Smooth muscle cell (in vitro differentiated cells): ENCODE measurements around the gene SRPK2. TPM values are rescaled to one million over a fixed set of nuclear protein-coding genes. Genes with fewer than 3 reads are reported as not detected.

Source experiments
- DNase-seq: peaks from one replicate; lab custom pipeline; 2025; ENCODE audit not compliant: unreplicated experiment; lab: John Stamatoyannopoulos, UW
- H2AFZ ChIP-seq: fragments of 200-600 bp; sonication (generic); 2 replicates; pipeline ENCODE4 v1.6.0; 2016; ENCODE audit warnings: antibody characterized with exemption, low read depth, mild to moderate bottlenecking
- H3F3A ChIP-seq: fragments of 200-600 bp; sonication (generic); 2 replicates; pipeline ENCODE4 v1.6.0; 2017; ENCODE audit warnings: antibody characterized with exemption, low read depth
- H3K27ac ChIP-seq: fragments of 200-600 bp; sonication (generic); 2 replicates; pipeline ENCODE4 v1.5.1; 2016; ENCODE audit warnings: low read depth, mild to moderate bottlenecking
- H3K27me3 ChIP-seq: fragments of 200-600 bp; sonication (generic); 2 replicates; pipeline ENCODE4 v1.6.1; 2016; ENCODE audit warnings: low read depth, mild to moderate bottlenecking
- H3K36me3 ChIP-seq: fragments of 200-600 bp; sonication (generic); 2 replicates; pipeline ENCODE4 v1.5.1; 2016; ENCODE audit warnings: low read depth
- H3K4me1 ChIP-seq: fragments of 200-600 bp; sonication (generic); 2 replicates; pipeline ENCODE4 v1.5.1; 2016; ENCODE audit warnings: low read depth
- H3K4me2 ChIP-seq: fragments of 200-600 bp; sonication (generic); 2 replicates; pipeline ENCODE4 v1.6.0; 2016; ENCODE audit warnings: mild to moderate bottlenecking
- H3K4me3 ChIP-seq: fragments of 200-600 bp; sonication (generic); 2 replicates; pipeline ENCODE4 v1.5.1; 2016; ENCODE audit warnings: mild to moderate bottlenecking
- H3K79me2 ChIP-seq: fragments of 200-600 bp; sonication (generic); 2 replicates; pipeline ENCODE4 v1.6.0; 2016; ENCODE audit warnings: low read depth, mild to moderate bottlenecking
- H3K9ac ChIP-seq: fragments of 200-600 bp; sonication (generic); 2 replicates; pipeline ENCODE4 v1.6.0; 2016; ENCODE audit warnings: low read depth
- H3K9me3 ChIP-seq: fragments of 200-600 bp; sonication (generic); replicated peaks from 2 replicates; pipeline ENCODE4 v1.5.1; 2016; ENCODE audit warnings: low read depth
- H4K20me1 ChIP-seq: fragments of 200-600 bp; sonication (generic); 2 replicates; pipeline ENCODE4 v1.6.0; 2016; ENCODE audit warnings: low read depth
- WGBS: methylation state at CpG from one replicate; pipeline ENCODE4 v1.1.7; 2016; ENCODE audit warnings: low lambda C conversion rate; 5-methylcytosine and 5-hydroxymethylcytosine counted together
- polyA plus RNA-seq: library from polyadenylated mRNA; unstranded; fragments of >200 nt; fragmentation: Nextera tagmentation; extraction: Ambion mirVana; gene quantifications from 2 replicates; pipeline ENCODE4 v1.2.1, GENCODE V29; 2016
- total RNA-seq: library from RNA; depleted of rRNA; stranded (reverse); fragments of >200 nt; gene quantifications from 2 replicates; pipeline ENCODE4 v1.2.3, GENCODE V29; 2014
- TF ChIP-seq, protein P1 (sequence below): fragments of 200-600 bp; sonication (generic); IDR thresholded peaks from 2 replicates; pipeline ENCODE4 v1.5.1; 2017; ENCODE audit warnings: borderline replicate concordance, mild to moderate bottlenecking, antibody characterized with exemption; ENCODE audit not compliant: insufficient read depth, poor library complexity, severe bottlenecking

SRPK2 gene
- total and polyA plus RNA-seq, 2 experiments from 2014 or later = 21.9 to 28.0 TPM

DNA sequence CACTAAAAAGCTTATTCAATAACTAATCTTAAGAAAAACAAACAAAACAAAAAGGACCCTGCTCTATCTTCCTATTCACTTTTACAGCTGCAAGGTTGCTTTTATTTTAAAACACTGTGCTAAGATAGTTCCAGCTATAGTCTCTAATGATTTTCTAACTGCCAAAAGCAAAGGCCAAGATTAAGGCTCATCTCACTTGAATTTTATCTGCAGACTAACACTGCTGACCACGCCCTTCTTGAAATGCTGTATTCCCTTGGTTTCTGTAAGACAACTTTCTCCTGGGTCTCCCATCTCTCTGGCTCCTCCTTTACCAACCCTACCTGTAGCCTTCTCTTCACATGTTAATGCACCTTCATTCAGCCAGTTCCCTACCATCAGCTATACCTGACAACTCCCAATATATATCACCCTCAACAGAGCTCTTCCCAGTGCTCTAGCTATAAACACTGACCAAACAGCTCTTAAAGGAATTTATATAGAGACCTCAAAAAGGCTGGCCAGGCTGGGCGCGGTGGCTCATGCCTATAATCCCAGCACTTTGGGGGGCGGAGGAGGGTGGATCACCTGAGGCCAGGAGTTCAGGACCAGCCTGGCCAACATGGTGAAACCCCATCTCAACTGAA is 11.7 kb downstream of the SRPK2 start:
- Histone ChIP-seq H3K27ac (no peak overlapping the region), H3K9me3 (no peaks in the 10 kb centered on the region), H3K4me2 (no peak overlapping the region), H2AFZ (no peak overlapping the region), H3K4me1 (no peaks in the 10 kb centered on the region), H3K79me2 (peaks cover 96% of the 10 kb centered on the region), H3F3A (no peaks in the 10 kb centered on the region), H3K36me3 (no peaks in the 10 kb centered on the region), H4K20me1 (peaks cover 97% of the 10 kb centered on the region), H3K27me3 (no peaks in the 10 kb centered on the region), H3K9ac (no peak overlapping the region), H3K4me3 (no peak overlapping the region)
- TF ChIP-seq, protein P1, sequence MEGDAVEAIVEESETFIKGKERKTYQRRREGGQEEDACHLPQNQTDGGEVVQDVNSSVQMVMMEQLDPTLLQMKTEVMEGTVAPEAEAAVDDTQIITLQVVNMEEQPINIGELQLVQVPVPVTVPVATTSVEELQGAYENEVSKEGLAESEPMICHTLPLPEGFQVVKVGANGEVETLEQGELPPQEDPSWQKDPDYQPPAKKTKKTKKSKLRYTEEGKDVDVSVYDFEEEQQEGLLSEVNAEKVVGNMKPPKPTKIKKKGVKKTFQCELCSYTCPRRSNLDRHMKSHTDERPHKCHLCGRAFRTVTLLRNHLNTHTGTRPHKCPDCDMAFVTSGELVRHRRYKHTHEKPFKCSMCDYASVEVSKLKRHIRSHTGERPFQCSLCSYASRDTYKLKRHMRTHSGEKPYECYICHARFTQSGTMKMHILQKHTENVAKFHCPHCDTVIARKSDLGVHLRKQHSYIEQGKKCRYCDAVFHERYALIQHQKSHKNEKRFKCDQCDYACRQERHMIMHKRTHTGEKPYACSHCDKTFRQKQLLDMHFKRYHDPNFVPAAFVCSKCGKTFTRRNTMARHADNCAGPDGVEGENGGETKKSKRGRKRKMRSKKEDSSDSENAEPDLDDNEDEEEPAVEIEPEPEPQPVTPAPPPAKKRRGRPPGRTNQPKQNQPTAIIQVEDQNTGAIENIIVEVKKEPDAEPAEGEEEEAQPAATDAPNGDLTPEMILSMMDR = no peak
- WGBS = 59% methylated on average over 4 of the region's 4 CpGs
- no peak for DNase-seq

DNA sequence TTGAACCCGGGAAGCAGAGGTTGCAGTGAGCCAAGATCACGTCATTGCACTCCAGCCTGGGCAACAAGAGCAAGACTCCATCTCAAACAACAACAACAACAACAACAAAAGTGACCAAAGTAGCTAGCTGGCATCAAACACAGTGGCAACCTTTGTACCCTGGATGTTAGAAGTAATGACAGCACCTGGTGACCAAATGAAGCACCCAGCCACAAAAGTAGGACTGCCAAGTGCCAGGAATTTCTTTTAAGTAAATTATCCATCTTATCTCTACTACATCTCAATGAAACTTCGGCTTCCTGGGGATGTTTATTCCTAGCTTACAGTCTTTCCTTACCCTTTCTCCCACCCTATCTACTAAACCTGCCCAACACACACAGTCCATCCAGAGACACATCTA is 18.8 kb downstream of the SRPK2 start:
- TF ChIP-seq, protein P1 = no peak
- no peaks in the 10 kb centered on the region for H3K27me3 ChIP-seq
- H3K36me3 ChIP-seq = no peaks in the 10 kb centered on the region
- no peak overlapping the region for H3K27ac ChIP-seq
- H3F3A ChIP-seq = no peaks in the 10 kb centered on the region
- H3K4me3 ChIP-seq = no peak overlapping the region
- H3K9ac ChIP-seq = no peak overlapping the region
- peaks cover 97% of the 10 kb centered on the region for H4K20me1 ChIP-seq
- no peak for DNase-seq
- no peaks in the 10 kb centered on the region for H3K9me3 ChIP-seq
- no peak overlapping the region for H2AFZ ChIP-seq
- no peaks in the 10 kb centered on the region for H3K4me1 ChIP-seq
- peaks cover 76% of the 10 kb centered on the region for H3K79me2 ChIP-seq
- H3K4me2 ChIP-seq = no peak overlapping the region
- WGBS = 63% methylated on average over 3 of the region's 3 CpGs

DNA sequence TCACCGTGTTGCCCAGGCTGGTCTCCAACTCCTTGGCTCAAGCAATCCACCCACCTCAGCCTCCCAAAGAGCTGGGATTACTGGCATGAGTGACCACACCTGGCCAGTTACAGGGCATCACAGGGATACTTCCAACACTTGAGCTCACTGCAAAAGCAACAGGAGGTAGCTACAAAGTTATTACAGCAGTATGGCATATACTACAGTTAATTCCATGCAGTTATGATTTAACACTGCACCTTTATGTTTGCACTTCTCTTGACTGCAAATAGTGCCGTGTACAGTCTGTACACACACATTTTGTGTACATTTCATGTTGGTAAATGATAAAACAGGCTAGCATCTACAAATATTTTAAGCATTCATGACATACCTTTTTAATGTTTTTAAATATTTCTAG is 21.3 kb downstream of the SRPK2 start:
- Histone ChIP-seq H3K27ac (no peak overlapping the region), H2AFZ (no peak overlapping the region), H4K20me1 (peaks cover 82% of the 10 kb centered on the region), H3K36me3 (no peaks in the 10 kb centered on the region), H3K79me2 (peaks cover 71% of the 10 kb centered on the region), H3K4me3 (no peak overlapping the region), H3K4me2 (no peak overlapping the region), H3K9me3 (no peaks in the 10 kb centered on the region), H3K9ac (no peak overlapping the region), H3F3A (no peaks in the 10 kb centered on the region), H3K27me3 (no peaks in the 10 kb centered on the region), H3K4me1 (no peaks in the 10 kb centered on the region)
- TF ChIP-seq, protein P1 = no peak
- no peak for DNase-seq
- WGBS = 94% methylated on average over 2 of the region's 2 CpGs
